Adrenal gland (tissue), 12 donors: Measurements from ENCODE around the gene FAM89A. TPM values are rescaled to one million over a fixed set of nuclear protein-coding genes. Genes with fewer than 3 reads are reported as not detected.

Experiments used
- DNase-seq, 7 donors: peaks; one replicate each; pipeline ENCODE4 v3.0.0-alpha.2; 2019 to 2020
- H3K27ac ChIP-seq, 5 donors: fragments of 200-600 bp; sonication (generic) in 4 of 5; 1 replicate in 3 of 5; 2 replicates in 2 of 5; pipeline versions ENCODE4 v1.5.1 to v1.8.0; 2016 to 2020; ENCODE audit warnings: mild to moderate bottlenecking in 1 of 5
- H3K27me3 ChIP-seq: fragments of 200-600 bp; 2 replicates; pipeline ENCODE4 v1.8.0; 2021
- H3K36me3 ChIP-seq, 2 donors: fragments of 200-600 bp; replicated peaks in 1 of 2; 1 replicate in 1 of 2; 2 replicates in 1 of 2; pipeline versions ENCODE4 v1.5.1 to v1.8.0; 2018 to 2022
- H3K4me1 ChIP-seq, 2 donors: fragments of 200-600 bp; replicated peaks in 1 of 2; 1 replicate in 1 of 2; 2 replicates in 1 of 2; pipeline versions ENCODE4 v1.5.1 to v1.8.0; 2018 to 2021
- H3K4me3 ChIP-seq, 4 donors: fragments of 200-600 bp; sonication (generic) in 3 of 4; one replicate each; pipeline ENCODE4 v1.5.1; 2016 to 2018
- H3K9me3 ChIP-seq, 3 donors: fragments of 200-600 bp; sonication (generic) in 1 of 3; replicated peaks in 1 of 3; 1 replicate in 2 of 3; 2 replicates in 1 of 3; pipeline versions ENCODE4 v1.5.1 to v1.8.0; 2016 to 2021
- CTCF ChIP-seq, 6 experiments: fragments of 450-650 bp in 4 of 6; fragments of 200-600 bp in 2 of 6; sonication (generic) in 1 of 6; IDR thresholded peaks; 1 replicate in 5 of 6; 2 replicates in 1 of 6; pipeline versions ENCODE4 v1.5.1 to v1.8.0; 2016 to 2021; ENCODE audit warnings: antibody characterized with exemption in 6 of 6, mild to moderate bottlenecking in 2 of 6, moderate library complexity in 1 of 6
- POLR2A ChIP-seq, 2 donors: fragments of 450-650 bp; IDR thresholded peaks; one replicate each; pipeline ENCODE4 v1.6.1; 2017; ENCODE audit warnings: antibody characterized with exemption in 2 of 2, mild to moderate bottlenecking in 2 of 2, moderate library complexity in 1 of 2
- WGBS, 4 donors: extraction: QIAGEN DNeasy Blood & Tissue Kit in 2 of 4; methylation state at CpG; one replicate each; pipeline versions ENCODE4 v1.1.5 to v1.1.7; 2013 to 2017; 5-methylcytosine and 5-hydroxymethylcytosine counted together
- intact Hi-C, 2 donors: fragments of 100-400 bp; cut with DNase I; formaldehyde crosslinking; loops; one replicate each; pipeline versions ENCODE4 v1.14.1 to v1.15.0; 2022 to 2023
- polyA plus RNA-seq, 3 donors: library from polyadenylated mRNA; stranded (reverse); fragments of 200-250 nt in 2 of 3; fragments of 350-450 nt in 1 of 3; fragmentation: Illumina TruSeq in 1 of 3; extraction: RNeasy Lipid Tissue Mini Kit (QIAGEN cat#74804) in 1 of 3; gene quantifications; one replicate each; pipeline ENCODE4 v1.2.3, GENCODE V29; 2013 to 2014
- total RNA-seq, 9 donors: library from RNA; depleted of rRNA in 4 of 9; stranded (reverse); fragments of >200 nt in 4 of 9; fragments of 120-200 nt in 1 of 9; fragmentation: NEBNext Ultra II Directional in 1 of 9; extraction: Animal tissue kit (Norgen Biotek cat#: 25700) in 1 of 9; gene quantifications; one replicate each; pipeline versions ENCODE4 v1.1.0 to v1.2.4, GENCODE V29; 2013 to 2023
- donor health status: healthy with polysubstance abuse.
- donor health status: Bipolar disorder and iron deficiency.
- donor health status: DM: yes; HTN: yes; CAD: no.
- donor health status: DM: no; HTN: no; CAD: no.
- donor health status: DM: no; HTN: no; CAD: no.
- donor health status: DM: yes; HTN: yes; CAD: no.

Gene FAM89A
- total and polyA plus RNA-seq, 12 donors = 11.3 to 59.4 (median 33.0) TPM

GRCh38 chr1:231037585-231038517 is 2.2 kb downstream of the FAM89A start:
- Histone ChIP-seq H3K27me3 (no peaks in the 10 kb centered on the region), H3K4me1 (peaks cover 15 to 31% of the 10 kb centered on the region in 2 donors), H3K4me3 (no peak overlapping the region), H3K9me3 (no peaks in the 10 kb centered on the region), H3K36me3 (no peaks in the 10 kb centered on the region), H3K27ac (no peak overlapping the region)
- 80 to 91% (median 86%) methylated on average over 13 of the region's 13 CpGs for WGBS, 4 donors
- no peak for TF ChIP-seq CTCF (IDR thresholded peaks at IDR 0.05)
- no peak for TF ChIP-seq POLR2A (IDR thresholded peaks at IDR 0.05)
- no peak for DNase-seq
- intact Hi-C loops = no loop called here

- TF ChIP-seq POLR2A (IDR thresholded peaks at IDR 0.05) (no peak), CTCF (IDR thresholded peaks at IDR 0.05) (no peak)
- Histone ChIP-seq H3K4me3 (no peak overlapping the region), H3K9me3 (no peaks in the 10 kb centered on the region), H3K36me3 (no peaks in the 10 kb centered on the region), H3K4me1 (peaks cover 15 to 30% of the 10 kb centered on the region in 2 donors), H3K27me3 (no peaks in the 10 kb centered on the region), H3K27ac (peak overlapping the region in 1 of 5 donors; percentile 3)
- intact Hi-C loops = no loop called here
- DNase-seq = peak in 2 of 7 donors; percentile 18 to 41
- 46 to 81% (median 74%) methylated on average over 5 of the region's 5 CpGs for whole genome bisulfite sequencing, 4 donors
Measured at GRCh38 chr1:231036416-231036815, 3.6 kb downstream of the FAM89A start.

- Histone ChIP-seq H3K4me3 (no peak overlapping the region), H3K27ac (peak overlapping the region in 1 of 5 donors; percentile 22), H3K4me1 (peaks cover 13 to 24% of the 10 kb centered on the region in 2 donors), H3K27me3 (no peaks in the 10 kb centered on the region), H3K9me3 (no peaks in the 10 kb centered on the region), H3K36me3 (no peaks in the 10 kb centered on the region)
- DNase-seq = peak; percentile 42 to 82 (median 72)
- 39 to 65% (median 48%) methylated on average over 1 of the region's 1 CpG for WGBS, 4 donors
- TF ChIP-seq POLR2A (IDR thresholded peaks at IDR 0.05) (no peak), CTCF (IDR thresholded peaks at IDR 0.05) (no peak)
- intact Hi-C loops = no loop called here
Measured at GRCh38 chr1:231035799-231036198, 4.3 kb downstream of the FAM89A start.

- H3K27ac ChIP-seq = no peak overlapping the region
- no peak for TF ChIP-seq POLR2A (IDR thresholded peaks at IDR 0.05)
- no peak for TF ChIP-seq CTCF (IDR thresholded peaks at IDR 0.05)
- no peaks in the 10 kb centered on the region for H3K36me3 ChIP-seq
- WGBS, 4 donors = 46 to 62% (median 55%) methylated on average over 7 of the region's 7 CpGs
- H3K4me3 ChIP-seq = no peak overlapping the region
- intact Hi-C loops = no loop called here
- no peaks in the 10 kb centered on the region for H3K27me3 ChIP-seq
- H3K9me3 ChIP-seq = no peaks in the 10 kb centered on the region
- DNase-seq = no peak
- peaks cover 4 to 11% of the 10 kb centered on the region in 2 donors for H3K4me1 ChIP-seq
Measured at GRCh38 chr1:231032963-231033362, 7.1 kb downstream of the FAM89A start.
